ENCODE measurements around the gene OR51E2. TPM values are rescaled to one million over a fixed set of nuclear protein-coding genes. Genes with fewer than 3 reads are reported as not detected.

Gene OR51E2
- total RNA-seq, 2 experiments from 2014 or later = not detected

Other genes with a start within 250 kb of the OR51E2 start
- not detected for gene OR52K2, start 248.6 kb downstream of the OR51E2 start, total RNA-seq
- not detected for gene OR52K1, start 215.2 kb downstream of the OR51E2 start, total RNA-seq
- gene OR52M1, start 152.7 kb downstream of the OR51E2 start, total RNA-seq = not detected
- gene OR52I2, start 116.1 kb downstream of the OR51E2 start, total RNA-seq = not detected
- gene OR52I1, start 103.8 kb downstream of the OR51E2 start, total RNA-seq = not detected
- gene TRIM68, start 89.6 kb downstream of the OR51E2 start, total RNA-seq = 10 to 100 TPM; 11.3 to 15.4 TPM
- gene OR51D1, start 60.4 kb downstream of the OR51E2 start, total RNA-seq = not detected
- not detected for gene OR51E1, start 53.9 kb downstream of the OR51E2 start, total RNA-seq
- not detected for gene MMP26, start 6.9 kb upstream of the OR51E2 start, total RNA-seq
- not detected for gene OR51F1, start 72.1 kb upstream of the OR51E2 start, total RNA-seq
- gene OR52R1, start 106.5 kb upstream of the OR51E2 start, total RNA-seq = not detected
- not detected for gene OR51F2, start 123.5 kb upstream of the OR51E2 start, total RNA-seq
- not detected for gene OR51S1, start 151.4 kb upstream of the OR51E2 start, total RNA-seq
- not detected for gene OR51T1, start 184.0 kb upstream of the OR51E2 start, total RNA-seq
- gene OR51A7, start 205.9 kb upstream of the OR51E2 start, total RNA-seq = not detected
- gene OR51G2, start 221.5 kb upstream of the OR51E2 start, total RNA-seq = not detected
- gene OR51G1, start 226.5 kb upstream of the OR51E2 start, total RNA-seq = not detected
- gene OR51A4, start 249.8 kb upstream of the OR51E2 start, total RNA-seq = not detected

Measured in activated naive CD4-positive, alpha-beta T cell treated with anti-CD3 and anti-CD28 coated beads for 36 hours (primary cell).